Measurements from ENCODE around the gene CPEB3.

DNA sequence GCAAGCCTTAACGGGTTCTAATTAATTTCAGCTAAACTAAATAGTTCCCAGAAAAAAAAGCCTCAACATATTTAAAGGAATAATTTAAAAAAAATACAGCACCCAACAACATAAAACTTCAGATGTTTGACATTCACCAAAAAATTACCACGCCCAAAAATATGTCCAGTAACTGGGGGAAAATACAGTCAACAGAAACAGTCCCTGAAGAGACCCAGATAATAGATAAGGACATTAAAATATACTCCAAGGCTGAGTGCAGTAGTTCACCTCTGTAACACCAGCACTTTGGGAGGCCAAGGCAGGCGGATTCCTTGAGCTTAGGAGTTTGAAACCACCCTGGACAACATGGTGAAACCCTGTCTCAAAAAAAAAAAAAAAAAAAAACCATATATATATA lies 289.3 kb downstream of the CPEB3 start:
- TF ChIP-seq, protein P1, sequence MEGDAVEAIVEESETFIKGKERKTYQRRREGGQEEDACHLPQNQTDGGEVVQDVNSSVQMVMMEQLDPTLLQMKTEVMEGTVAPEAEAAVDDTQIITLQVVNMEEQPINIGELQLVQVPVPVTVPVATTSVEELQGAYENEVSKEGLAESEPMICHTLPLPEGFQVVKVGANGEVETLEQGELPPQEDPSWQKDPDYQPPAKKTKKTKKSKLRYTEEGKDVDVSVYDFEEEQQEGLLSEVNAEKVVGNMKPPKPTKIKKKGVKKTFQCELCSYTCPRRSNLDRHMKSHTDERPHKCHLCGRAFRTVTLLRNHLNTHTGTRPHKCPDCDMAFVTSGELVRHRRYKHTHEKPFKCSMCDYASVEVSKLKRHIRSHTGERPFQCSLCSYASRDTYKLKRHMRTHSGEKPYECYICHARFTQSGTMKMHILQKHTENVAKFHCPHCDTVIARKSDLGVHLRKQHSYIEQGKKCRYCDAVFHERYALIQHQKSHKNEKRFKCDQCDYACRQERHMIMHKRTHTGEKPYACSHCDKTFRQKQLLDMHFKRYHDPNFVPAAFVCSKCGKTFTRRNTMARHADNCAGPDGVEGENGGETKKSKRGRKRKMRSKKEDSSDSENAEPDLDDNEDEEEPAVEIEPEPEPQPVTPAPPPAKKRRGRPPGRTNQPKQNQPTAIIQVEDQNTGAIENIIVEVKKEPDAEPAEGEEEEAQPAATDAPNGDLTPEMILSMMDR (IDR thresholded peaks at IDR 0.05): no peak
- TF ChIP-seq POLR2A (IDR thresholded peaks at IDR 0.05): no peak

Data from testis (tissue), 2 donors.